ENCODE data around the gene TJP3. TPM values are rescaled to one million over a fixed set of nuclear protein-coding genes. Genes with fewer than 3 reads are reported as not detected.
A peak's percentile ranks its signal among the peaks of the same experiment; 100 is the strongest.

TJP3 gene
- total RNA-seq, 3 donors from 2014 or later (not counting 1 experiment from before 2014, with no cell fraction given) = 1.1 to 2.9 (median 1.3) TPM

DNA sequence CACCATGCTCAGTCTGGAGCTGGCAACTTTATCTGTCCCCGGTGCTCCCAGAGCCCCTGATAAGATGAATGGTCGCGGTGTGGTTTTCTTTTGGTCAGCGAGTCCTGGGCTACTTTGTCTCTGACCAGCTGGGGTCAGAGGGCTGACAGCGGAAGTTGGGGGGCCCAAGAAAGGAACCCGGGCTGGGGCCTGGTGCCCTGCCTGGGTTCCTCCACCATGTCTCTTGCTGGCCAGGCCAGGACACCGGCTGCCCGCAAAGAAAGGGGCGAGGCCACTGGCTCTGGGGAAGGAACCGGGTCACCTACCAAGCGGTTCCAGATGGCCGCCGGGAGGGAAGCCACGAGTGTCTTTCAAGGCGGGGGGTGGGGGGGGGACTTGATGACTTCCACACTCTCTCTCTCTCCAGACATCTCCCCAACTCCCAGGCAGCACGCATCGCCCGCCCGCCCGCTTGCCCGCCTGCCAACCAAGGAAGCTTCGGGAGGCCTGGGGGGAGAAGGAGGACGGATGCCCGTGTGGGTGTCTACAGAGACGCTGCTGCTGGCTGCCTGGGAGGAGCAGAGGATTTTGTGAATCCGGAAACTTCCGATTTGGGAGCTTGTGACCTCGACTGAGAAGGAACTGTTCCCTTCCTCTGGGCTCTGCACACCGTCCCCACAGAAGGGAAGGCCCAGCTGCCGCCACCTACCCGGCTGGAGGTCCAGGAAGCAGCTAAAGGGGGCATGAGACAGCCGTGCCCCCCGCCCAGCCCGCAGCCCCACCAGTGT is 9.0 kb upstream of the TJP3 start:
- H3K27me3 ChIP-seq (ENCODE audit: control insufficient read depth, insufficient read depth, low read length) = no peaks in the 10 kb centered on the region
- Mint-ChIP-seq H3K4me3 (peak overlapping the region; percentile 84), H3K4me1 (peaks cover 17 to 52% of the 10 kb centered on the region in 2 donors), H3K27me3 (ENCODE audit: low read depth in 2 of 2) (no peaks in the 10 kb centered on the region), H3K9me3 (no peaks in the 10 kb centered on the region), H3K27ac (peak overlapping the region; percentile 45 to 88), H3K36me3 (no peaks in the 10 kb centered on the region)
- 12% methylated on average over 28 of the region's 34 CpGs for WGBS (ENCODE audit: insufficient coverage)
- DNase-seq (peak; percentile 26 to 56), ATAC-seq (no peak)
- H3K27ac ChIP-seq (ENCODE audit: low read length) = no peak overlapping the region
- TF ChIP-seq, protein P1, sequence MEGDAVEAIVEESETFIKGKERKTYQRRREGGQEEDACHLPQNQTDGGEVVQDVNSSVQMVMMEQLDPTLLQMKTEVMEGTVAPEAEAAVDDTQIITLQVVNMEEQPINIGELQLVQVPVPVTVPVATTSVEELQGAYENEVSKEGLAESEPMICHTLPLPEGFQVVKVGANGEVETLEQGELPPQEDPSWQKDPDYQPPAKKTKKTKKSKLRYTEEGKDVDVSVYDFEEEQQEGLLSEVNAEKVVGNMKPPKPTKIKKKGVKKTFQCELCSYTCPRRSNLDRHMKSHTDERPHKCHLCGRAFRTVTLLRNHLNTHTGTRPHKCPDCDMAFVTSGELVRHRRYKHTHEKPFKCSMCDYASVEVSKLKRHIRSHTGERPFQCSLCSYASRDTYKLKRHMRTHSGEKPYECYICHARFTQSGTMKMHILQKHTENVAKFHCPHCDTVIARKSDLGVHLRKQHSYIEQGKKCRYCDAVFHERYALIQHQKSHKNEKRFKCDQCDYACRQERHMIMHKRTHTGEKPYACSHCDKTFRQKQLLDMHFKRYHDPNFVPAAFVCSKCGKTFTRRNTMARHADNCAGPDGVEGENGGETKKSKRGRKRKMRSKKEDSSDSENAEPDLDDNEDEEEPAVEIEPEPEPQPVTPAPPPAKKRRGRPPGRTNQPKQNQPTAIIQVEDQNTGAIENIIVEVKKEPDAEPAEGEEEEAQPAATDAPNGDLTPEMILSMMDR (IDR thresholded peaks at IDR 0.05) = no peak
- intact Hi-C loops (cut with micrococcal nuclease) = loop anchor here (2.0 kb wide), 1 partner anchor 28 kb away; no protein-coding TSS in a partner anchor
- peaks cover 28% of the 10 kb centered on the region for H3K4me1 ChIP-seq (ENCODE audit: control insufficient read depth, insufficient read depth, low read length)
- no peaks in the 10 kb centered on the region for H3K36me3 ChIP-seq (ENCODE audit: control insufficient read depth, insufficient read depth, low read length)
- no peaks in the 10 kb centered on the region for H3K9me3 ChIP-seq (ENCODE audit: control insufficient read depth, insufficient read depth, low read length)
- H3K4me3 ChIP-seq (ENCODE audit: low read length) = peak overlapping the region; percentile 51

DNA sequence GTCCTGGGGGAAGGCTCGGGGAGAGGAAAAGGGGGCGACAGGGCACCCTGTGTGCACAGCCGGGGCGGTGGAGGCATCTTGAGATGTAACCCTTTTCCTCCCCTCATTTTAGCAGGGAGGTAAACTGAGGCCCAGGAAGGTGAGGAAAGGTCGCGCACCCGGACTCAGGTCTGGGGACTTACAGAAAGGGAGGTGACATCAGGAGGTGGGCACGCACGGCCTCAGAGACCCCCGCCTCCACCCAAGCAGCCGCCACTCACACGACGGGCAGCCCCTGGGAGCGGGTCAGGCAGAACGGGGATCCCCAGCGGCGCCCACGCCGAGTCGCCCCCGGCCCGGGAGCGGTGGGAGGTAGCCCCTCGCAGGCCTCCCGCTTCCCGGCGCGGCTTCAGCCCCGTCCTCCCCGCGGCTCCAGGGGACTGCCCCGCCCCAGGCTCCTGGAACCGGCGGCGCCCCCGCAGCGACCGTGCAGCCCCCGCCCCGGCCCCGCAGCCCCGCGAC is 8.4 kb upstream of the TJP3 start:
- peak overlapping the region; percentile 84 for H3K4me3 Mint-ChIP-seq
- WGBS (ENCODE audit: insufficient coverage) = under 1% methylated on average over 42 of the region's 43 CpGs
- H3K27me3 Mint-ChIP-seq (ENCODE audit: low read depth in 2 of 2) = no peaks in the 10 kb centered on the region
- peak in 1 of 2 donors; percentile 27 for DNase-seq
- TF ChIP-seq, protein P1 (IDR thresholded peaks at IDR 0.05) = no peak
- Histone ChIP-seq H3K4me1 (ENCODE audit: control insufficient read depth, insufficient read depth, low read length) (peaks cover 28% of the 10 kb centered on the region), H3K4me3 (ENCODE audit: low read length) (peak overlapping the region; percentile 51), H3K36me3 (ENCODE audit: control insufficient read depth, insufficient read depth, low read length) (no peaks in the 10 kb centered on the region), H3K9me3 (ENCODE audit: control insufficient read depth, insufficient read depth, low read length) (no peaks in the 10 kb centered on the region), H3K27ac (ENCODE audit: low read length) (no peak overlapping the region), H3K27me3 (ENCODE audit: control insufficient read depth, insufficient read depth, low read length) (no peaks in the 10 kb centered on the region)
- no peaks in the 10 kb centered on the region for H3K9me3 Mint-ChIP-seq
- intact Hi-C loops (cut with micrococcal nuclease) = loop anchor here (1.0 to 2.0 kb wide), 2 partner anchors 29 to 33 kb away; no protein-coding TSS in a partner anchor
- peak overlapping the region; percentile 45 to 88 for H3K27ac Mint-ChIP-seq
- peaks cover 13 to 46% of the 10 kb centered on the region in 2 donors for H3K4me1 Mint-ChIP-seq
- ATAC-seq = peak in 2 of 3 donors; percentile 0
- no peaks in the 10 kb centered on the region for H3K36me3 Mint-ChIP-seq

DNA sequence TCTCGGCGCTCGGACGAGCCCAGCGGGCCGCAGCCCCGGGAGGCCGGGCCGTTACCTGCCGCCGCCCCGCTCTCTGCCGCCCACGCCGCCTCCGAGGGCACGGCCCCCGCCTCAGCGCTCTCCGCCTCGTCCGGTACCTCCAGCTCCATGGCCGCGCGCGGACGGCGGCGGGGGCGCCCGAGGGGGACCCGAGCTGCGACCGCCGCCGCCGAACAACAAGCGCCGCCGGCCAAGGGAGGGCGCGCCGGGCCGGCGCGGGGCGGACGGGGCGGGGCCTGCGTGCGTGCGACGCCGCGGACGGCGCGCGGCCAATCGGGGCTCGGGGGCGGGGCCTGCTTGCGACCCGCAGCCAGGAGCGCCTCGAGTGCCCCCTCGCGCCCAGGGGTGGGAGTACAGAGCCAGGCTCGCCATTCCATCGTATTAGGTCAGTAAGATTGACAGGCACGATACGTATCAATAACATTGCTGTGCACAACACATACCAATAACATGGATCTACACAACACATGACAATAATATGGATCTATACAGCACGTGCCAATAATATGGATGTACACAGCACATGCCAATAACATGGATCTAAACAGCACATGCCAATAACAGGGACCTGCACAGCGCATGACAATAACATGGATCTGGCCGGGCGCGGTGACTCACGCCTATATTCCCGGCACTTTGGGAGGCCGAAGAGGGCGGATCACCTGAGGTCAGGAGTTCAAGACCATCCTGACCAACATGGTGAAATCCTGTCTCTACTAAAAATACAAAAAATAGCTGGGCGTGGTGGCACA is 7.7 kb upstream of the TJP3 start, which contains the start of gene PIP5K1C:
PIP5K1C (minus strand) TSS at position 227 of the 791 bp plus-strand sequence; CDS start at position 149, 78 bp downstream.
- peak; percentile 93 to 99 (median 95) for ATAC-seq
- no peaks in the 10 kb centered on the region for H3K36me3 Mint-ChIP-seq
- Histone ChIP-seq H3K36me3 (ENCODE audit: control insufficient read depth, insufficient read depth, low read length) (no peaks in the 10 kb centered on the region), H3K4me1 (ENCODE audit: control insufficient read depth, insufficient read depth, low read length) (peaks cover 28% of the 10 kb centered on the region), H3K27me3 (ENCODE audit: control insufficient read depth, insufficient read depth, low read length) (no peaks in the 10 kb centered on the region), H3K27ac (ENCODE audit: low read length) (no peak within 1 kb of the TSS), H3K9me3 (ENCODE audit: control insufficient read depth, insufficient read depth, low read length) (no peaks in the 10 kb centered on the region), H3K4me3 (ENCODE audit: low read length) (peak within 1 kb of the TSS; percentile 51)
- TF ChIP-seq, protein P1 (IDR thresholded peaks at IDR 0.05) = peak; percentile 75
- peaks cover 12 to 45% of the 10 kb centered on the region in 2 donors for H3K4me1 Mint-ChIP-seq
- intact Hi-C loops (cut with micrococcal nuclease) = loop anchor here (1.0 kb wide), 1 partner anchor 34 kb away; no protein-coding TSS in a partner anchor
- peak; percentile 95 to 96 for DNase-seq
- peak within 1 kb of the TSS; percentile 45 to 88 for H3K27ac Mint-ChIP-seq
- H3K27me3 Mint-ChIP-seq (ENCODE audit: low read depth in 2 of 2) = no peaks in the 10 kb centered on the region
- H3K9me3 Mint-ChIP-seq = no peaks in the 10 kb centered on the region
- peak within 1 kb of the TSS; percentile 84 for H3K4me3 Mint-ChIP-seq
- 3% methylated on average over 82 of the region's 82 CpGs for WGBS (ENCODE audit: insufficient coverage)
